ENCODE results near the gene BAX.

The BAX gene

DNA sequence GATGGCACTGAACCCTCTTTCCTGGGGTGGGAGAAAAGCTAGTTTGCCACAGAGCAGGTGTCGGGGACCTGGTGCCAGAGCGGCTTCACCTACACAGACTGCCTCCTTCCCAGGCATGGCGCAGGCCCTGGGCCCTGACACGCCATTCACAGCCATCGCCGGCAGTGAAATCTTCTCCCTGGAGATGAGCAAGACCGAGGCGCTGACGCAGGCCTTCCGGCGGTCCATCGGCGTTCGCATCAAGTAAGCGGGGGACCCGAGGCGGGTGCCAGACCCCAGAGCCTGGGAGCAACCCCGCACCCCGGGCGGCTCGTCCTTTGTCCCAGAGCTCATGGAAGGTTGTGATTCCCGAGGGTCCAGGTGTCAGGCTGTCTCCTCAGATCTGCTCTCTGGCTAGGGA, 52.2 kb downstream of the BAX start:
- no peak overlapping the region for H3K9ac ChIP-seq
- TF ChIP-seq, protein P1, sequence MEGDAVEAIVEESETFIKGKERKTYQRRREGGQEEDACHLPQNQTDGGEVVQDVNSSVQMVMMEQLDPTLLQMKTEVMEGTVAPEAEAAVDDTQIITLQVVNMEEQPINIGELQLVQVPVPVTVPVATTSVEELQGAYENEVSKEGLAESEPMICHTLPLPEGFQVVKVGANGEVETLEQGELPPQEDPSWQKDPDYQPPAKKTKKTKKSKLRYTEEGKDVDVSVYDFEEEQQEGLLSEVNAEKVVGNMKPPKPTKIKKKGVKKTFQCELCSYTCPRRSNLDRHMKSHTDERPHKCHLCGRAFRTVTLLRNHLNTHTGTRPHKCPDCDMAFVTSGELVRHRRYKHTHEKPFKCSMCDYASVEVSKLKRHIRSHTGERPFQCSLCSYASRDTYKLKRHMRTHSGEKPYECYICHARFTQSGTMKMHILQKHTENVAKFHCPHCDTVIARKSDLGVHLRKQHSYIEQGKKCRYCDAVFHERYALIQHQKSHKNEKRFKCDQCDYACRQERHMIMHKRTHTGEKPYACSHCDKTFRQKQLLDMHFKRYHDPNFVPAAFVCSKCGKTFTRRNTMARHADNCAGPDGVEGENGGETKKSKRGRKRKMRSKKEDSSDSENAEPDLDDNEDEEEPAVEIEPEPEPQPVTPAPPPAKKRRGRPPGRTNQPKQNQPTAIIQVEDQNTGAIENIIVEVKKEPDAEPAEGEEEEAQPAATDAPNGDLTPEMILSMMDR (IDR thresholded peaks at IDR 0.05) = no peak
- H3K4me1 ChIP-seq = no peaks in the 10 kb centered on the region
- H2AFZ ChIP-seq = no peak overlapping the region
- H3K4me3 ChIP-seq (ENCODE audit: low read depth, low read length) = no peak overlapping the region
- no peaks in the 10 kb centered on the region for H3K79me2 ChIP-seq
- H3K4me2 ChIP-seq (ENCODE audit: low read length) = no peak overlapping the region
- H3K36me3 ChIP-seq (ENCODE audit: control insufficient read depth, insufficient read depth, low read length) = no peaks in the 10 kb centered on the region
- no peak overlapping the region for H3K27ac ChIP-seq
- H3K9me3 ChIP-seq (ENCODE audit: control insufficient read depth, low read length) = no peaks in the 10 kb centered on the region
- no peaks in the 10 kb centered on the region for H3K27me3 ChIP-seq (ENCODE audit: control insufficient read depth, insufficient read depth, low read length)

DNA sequence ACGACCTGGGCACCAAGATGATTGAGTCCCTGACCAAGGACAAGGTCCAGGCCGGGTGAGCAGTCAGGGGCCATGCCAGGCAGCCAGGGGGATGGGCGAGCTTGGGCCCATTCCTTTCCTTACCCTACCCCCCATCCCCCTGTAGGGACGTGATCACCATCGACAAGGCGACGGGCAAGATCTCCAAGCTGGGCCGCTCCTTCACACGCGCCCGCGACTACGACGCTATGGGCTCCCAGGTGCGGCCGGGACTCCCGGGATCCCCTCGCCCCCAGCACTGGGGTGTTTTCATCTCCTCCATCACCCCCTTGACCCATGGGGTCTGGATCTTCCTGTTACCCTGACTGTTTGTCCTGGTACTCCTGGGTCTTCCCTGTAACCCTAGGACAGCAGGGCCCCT, 55.2 kb downstream of the BAX start:
- no peak overlapping the region for H3K4me2 ChIP-seq (ENCODE audit: low read length)
- H3K9ac ChIP-seq = no peak overlapping the region
- H3K36me3 ChIP-seq (ENCODE audit: control insufficient read depth, insufficient read depth, low read length) = no peaks in the 10 kb centered on the region
- no peaks in the 10 kb centered on the region for H3K79me2 ChIP-seq
- H3K4me3 ChIP-seq (ENCODE audit: low read depth, low read length) = no peak overlapping the region
- no peak overlapping the region for H2AFZ ChIP-seq
- no peaks in the 10 kb centered on the region for H3K9me3 ChIP-seq (ENCODE audit: control insufficient read depth, low read length)
- H3K27ac ChIP-seq = no peak overlapping the region
- no peaks in the 10 kb centered on the region for H3K27me3 ChIP-seq (ENCODE audit: control insufficient read depth, insufficient read depth, low read length)
- H3K4me1 ChIP-seq = no peaks in the 10 kb centered on the region
- TF ChIP-seq, protein P1 (IDR thresholded peaks at IDR 0.05) = no peak

DNA sequence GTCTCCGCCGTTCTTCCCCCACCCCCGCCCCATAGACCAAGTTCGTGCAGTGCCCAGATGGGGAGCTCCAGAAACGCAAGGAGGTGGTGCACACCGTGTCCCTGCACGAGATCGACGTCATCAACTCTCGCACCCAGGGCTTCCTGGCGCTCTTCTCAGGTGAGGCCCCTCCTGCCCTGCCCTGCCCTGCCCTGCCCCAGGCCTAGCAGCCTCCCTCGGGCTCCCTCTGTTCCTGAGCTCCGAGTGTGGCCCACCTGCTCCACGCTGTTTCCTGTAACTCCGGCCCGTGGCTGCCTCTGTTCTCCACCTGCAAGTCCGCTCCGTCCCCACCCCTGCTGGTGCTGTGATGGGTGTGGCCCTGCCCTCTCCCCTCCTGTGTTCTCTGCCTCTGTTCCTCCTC, 55.8 kb downstream of the BAX start:
- H3K27me3 ChIP-seq (ENCODE audit: control insufficient read depth, insufficient read depth, low read length) = no peaks in the 10 kb centered on the region
- H3K27ac ChIP-seq = no peak overlapping the region
- no peak overlapping the region for H3K4me2 ChIP-seq (ENCODE audit: low read length)
- no peaks in the 10 kb centered on the region for H3K9me3 ChIP-seq (ENCODE audit: control insufficient read depth, low read length)
- TF ChIP-seq, protein P1 (IDR thresholded peaks at IDR 0.05) = no peak
- no peak overlapping the region for H3K4me3 ChIP-seq (ENCODE audit: low read depth, low read length)
- H3K36me3 ChIP-seq (ENCODE audit: control insufficient read depth, insufficient read depth, low read length) = no peaks in the 10 kb centered on the region
- no peaks in the 10 kb centered on the region for H3K79me2 ChIP-seq
- H2AFZ ChIP-seq = no peak overlapping the region
- H3K4me1 ChIP-seq = no peaks in the 10 kb centered on the region
- no peak overlapping the region for H3K9ac ChIP-seq

DNA sequence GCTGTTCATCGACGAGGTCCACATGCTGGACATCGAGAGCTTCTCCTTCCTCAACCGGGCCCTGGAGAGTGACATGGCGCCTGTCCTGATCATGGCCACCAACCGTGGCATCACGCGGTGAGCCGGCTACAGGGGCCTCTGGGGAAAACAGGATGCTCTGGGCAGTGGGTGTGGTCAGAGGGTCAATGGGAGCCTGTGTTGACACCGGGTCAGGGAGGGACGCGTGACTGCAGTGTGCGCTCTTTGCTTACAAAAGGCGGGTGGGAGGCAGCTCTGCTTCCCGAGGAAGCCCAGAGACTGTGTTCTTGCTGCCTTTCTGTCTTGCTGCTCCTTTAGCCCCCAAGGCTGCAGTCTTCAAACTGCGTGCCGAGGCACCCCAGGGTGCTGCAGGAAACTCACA, 56.5 kb downstream of the BAX start:
- TF ChIP-seq, protein P1 (IDR thresholded peaks at IDR 0.05) = no peak
- Histone ChIP-seq H3K27ac (no peak overlapping the region), H3K9ac (no peak overlapping the region), H3K4me3 (ENCODE audit: low read depth, low read length) (no peak overlapping the region), H3K36me3 (ENCODE audit: control insufficient read depth, insufficient read depth, low read length) (no peaks in the 10 kb centered on the region), H3K9me3 (ENCODE audit: control insufficient read depth, low read length) (no peaks in the 10 kb centered on the region), H3K4me2 (ENCODE audit: low read length) (no peak overlapping the region), H3K4me1 (no peaks in the 10 kb centered on the region), H3K27me3 (ENCODE audit: control insufficient read depth, insufficient read depth, low read length) (no peaks in the 10 kb centered on the region), H3K79me2 (no peaks in the 10 kb centered on the region), H2AFZ (no peak overlapping the region)
